ENCODE data around the gene LEF1. TPM values are rescaled to one million over a fixed set of nuclear protein-coding genes. Genes with fewer than 3 reads are reported as not detected.

The LEF1 gene
- total RNA-seq, 1 experiment from 2014 or later, result 10.8 TPM

GRCh38 chr4:107999932-108000539, 168.7 kb downstream of the LEF1 start:
- peak; percentile 8 for DNase-seq (ENCODE audit: low read depth)

DNA sequence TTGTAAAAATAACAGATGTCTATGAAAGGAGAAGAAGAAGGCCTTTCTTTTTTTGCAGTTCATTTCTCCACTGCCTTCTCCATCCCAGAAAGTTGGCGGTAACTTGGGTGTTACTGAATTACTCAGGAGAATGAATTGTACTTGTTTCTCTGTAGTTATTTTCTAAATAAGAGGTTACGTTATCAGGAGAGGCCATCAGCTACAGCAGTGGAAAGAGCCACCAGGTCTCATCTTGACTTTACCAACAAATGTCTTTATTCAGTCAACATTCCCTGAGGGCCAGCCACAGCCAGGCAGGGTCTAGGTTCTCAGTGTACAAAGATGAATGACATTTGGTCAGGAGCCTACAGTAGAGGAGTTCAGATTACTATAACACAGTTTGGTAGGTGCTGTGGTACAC, 170.9 kb downstream of the LEF1 start:
- no peak for DNase-seq (ENCODE audit: low read depth)

Other genes starting within 250 kb of the LEF1 start
- 8.6 and 13.5 TPM in 2 replicates for gene CYP2U1, start 237.4 kb downstream of the LEF1 start, total RNA-seq (2014; rRNA removed)
- gene HADH, start 179.0 kb downstream of the LEF1 start, total RNA-seq (2014; rRNA removed), result 13.4 and 16.1 TPM in 2 replicates